CD1c-positive myeloid dendritic cell (primary cell): Measurements from ENCODE around the gene CYP1A1.
"Not testable (repeated sequence)": the region's sequence is repeated elsewhere in the genome, so short reads cannot be mapped to it uniquely, and the experiment has no call there.

Source experiments
- DNase-seq: peaks from one replicate; pipeline ENCODE4 v3.0.0-alpha.2; 2016; ENCODE audit errors: extremely low spot score

The CYP1A1 gene

DNA sequence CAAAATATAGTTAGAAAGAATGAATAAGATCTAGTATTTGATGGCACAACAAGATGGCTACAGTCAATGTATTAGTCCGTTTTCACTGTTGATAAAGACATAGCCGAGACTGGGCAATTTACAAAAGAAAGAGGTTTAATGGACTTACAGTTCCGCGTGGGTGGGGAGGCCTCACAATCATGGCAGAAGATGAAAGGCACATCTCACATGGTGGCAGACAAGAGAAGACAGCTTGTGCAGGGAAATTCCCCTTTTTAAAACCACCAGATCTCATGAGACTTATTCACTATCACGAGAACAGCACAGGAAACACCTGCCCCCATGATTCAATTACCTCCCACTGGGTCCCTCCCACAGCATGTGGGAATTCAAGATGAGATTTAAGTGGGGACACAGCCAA, 12.9 kb upstream of the CYP1A1 start:
- DNase-seq = not testable (repeated sequence)

DNA sequence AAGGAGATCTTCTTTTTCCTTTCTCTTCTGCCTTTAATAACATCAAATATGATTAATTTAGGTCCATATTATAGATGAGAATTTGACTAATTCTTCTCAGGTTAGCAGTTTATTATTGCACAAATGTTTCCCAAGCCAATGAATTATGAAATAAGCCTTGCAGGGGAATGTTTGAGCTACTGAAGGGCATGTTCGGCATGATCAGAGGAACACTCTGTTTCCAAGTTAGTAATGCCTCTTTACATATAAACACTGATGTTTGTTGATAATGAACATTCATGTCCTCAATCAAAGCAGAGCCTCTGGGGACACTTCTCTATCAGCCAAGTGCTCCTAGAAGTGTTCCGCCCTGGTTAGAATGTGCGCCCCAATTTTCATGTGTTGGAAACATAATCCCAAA, 10.0 kb upstream of the CYP1A1 start:
- DNase-seq = no peak

DNA sequence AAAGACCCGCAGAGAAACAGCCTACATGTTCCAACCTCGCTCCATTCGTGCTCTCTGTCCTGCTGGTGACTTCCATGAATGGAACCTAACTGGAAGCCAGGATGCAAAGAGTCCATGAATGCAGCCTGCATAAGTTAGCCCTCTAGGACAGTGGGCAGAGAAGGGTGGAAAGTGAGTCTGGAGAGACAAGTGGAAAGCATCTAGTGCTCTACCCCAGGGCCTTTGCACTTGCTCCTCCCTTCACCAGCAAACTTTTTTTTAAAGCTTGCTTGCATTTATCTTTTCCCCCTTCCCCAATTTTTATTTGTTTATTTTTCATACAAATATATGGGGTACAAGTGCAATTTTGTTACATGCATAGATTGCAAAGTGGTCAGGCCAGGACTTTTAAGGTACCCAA, 7.9 kb upstream of the CYP1A1 start:
- DNase-seq = no peak

DNA sequence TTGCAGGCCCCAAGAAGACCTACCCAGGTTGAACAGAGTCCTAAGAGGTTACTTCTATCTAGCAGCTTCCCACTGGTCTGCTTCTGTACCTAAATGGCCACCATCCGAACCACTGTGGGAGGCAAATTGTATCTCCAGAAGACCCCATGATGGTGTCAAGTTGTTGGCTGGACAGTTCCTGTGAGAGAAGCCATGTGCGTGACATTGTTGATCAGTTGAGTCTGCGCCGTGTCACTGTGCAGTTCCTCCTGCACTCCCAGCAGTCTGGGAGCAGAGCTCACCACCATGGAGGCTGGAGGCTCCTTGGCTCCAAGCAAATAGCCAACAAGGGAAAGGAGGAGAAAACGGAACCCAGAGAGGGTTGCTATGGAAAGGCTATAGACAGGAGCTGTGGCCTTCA, 7.5 kb upstream of the CYP1A1 start:
- no peak for DNase-seq

DNA sequence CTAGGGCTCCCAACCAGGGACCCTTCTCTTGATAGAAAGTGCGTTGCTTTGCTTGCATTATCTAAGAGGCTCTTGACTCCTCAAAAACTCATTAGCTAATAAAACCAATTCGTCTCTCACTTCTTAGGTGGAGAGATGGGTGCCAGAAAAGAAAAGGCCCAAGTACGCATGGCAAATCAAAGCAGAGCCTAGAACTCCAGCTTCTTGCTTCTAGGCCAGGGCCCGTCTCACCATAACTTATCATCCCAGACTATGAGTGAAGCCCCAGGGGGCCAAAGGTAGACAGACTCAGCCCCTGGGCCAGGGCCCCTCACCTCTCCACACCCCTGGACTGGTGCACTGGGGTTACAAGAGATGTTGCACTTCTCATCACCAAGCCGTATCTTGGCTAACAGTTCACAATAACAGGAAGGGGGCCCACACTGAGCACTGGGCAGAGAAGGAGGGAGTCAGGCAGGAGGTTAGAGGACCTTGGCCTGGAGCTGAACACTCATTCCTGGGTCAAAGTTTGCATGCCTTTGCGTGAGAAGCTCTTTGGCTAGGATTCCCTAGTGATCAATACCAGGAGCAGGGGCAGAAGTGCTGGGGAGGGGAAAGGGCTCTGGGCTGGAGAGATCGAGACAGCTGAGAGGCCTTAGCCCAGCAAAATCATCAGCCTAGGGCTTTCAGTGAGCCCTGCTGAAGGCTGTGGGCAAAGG, 5.4 kb upstream of the CYP1A1 start:
- DNase-seq = no peak

DNA sequence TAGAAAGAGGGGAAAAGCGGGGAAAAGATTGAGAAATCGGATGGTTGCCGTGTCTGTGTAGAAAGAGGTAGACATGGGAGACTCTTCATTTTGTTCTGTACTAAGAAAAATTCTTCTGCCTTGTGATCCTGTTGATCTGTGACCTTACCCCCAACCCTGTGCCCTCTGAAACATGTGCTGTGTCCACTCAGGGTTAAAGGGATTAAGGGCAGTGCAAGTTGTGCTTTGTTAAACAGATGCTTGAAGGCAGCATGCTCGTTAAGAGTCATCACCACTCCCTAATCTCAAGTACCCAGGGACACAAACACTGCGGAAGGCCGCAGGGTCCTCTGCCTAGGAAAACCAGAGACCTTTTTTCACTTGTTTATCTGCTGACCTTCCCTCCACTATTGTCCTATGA, 4.0 kb upstream of the CYP1A1 start:
- DNase-seq = not testable (repeated sequence)

DNA sequence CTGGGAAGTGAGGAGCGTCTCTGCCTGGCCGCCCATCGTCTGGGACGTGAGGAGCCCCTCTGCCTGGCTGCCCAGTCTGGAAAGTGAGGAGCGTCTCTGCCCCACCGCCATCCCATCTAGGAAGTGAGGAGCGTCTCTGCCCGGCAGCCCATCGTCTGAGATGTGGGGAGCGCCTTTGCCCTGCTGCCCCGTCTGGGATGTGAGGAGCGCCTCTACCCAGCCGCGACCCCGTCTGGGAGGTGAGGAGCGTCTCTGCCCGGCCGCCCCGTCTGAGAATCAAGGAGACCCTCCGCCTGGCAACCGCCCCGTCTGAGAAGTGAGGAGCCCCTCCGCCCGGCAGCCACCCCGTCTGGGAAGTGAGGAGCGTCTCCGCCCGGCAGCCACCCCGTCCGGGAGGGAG, 3.4 kb upstream of the CYP1A1 start:
- DNase-seq = not testable (repeated sequence)

DNA sequence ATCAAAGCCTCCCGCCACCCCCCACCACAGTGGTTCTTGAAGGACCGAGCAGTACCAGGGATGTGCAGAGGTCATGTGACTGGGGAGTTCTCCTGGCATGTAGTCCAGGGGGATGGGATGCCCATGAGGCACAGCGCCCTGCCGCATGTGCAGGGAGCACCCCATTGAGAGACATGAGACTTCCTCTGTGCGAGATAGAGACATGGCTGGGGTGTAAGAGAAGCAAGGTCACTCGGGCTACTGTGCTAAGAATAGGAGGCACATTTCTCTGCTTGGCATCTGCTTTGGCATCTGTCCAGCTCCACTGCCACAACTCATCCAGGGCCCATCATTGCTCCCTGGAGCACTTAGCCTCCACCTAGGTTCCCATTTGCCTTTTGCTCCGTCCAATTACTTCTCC, 2.4 kb upstream of the CYP1A1 start:
- no peak for DNase-seq

DNA sequence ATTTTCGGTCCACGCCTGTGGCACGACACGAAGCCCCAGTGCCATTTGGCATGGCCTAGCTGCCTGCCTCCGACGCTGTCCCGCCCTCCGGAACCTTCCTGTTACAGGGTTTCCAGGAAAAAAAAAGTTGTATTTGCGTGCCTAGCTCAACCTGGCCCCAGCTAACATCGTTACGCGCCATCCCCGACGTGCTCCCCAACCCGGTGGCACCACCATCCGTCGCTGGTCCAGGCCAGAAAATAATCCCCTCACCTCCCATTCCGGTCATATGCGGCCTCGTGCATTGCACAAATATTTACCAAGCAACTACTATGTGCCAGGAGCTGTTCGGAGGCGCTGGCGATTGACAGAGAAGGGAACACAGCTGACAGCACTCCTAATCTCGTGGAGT, 1.4 kb upstream of the CYP1A1 start:
- no peak for DNase-seq

DNA sequence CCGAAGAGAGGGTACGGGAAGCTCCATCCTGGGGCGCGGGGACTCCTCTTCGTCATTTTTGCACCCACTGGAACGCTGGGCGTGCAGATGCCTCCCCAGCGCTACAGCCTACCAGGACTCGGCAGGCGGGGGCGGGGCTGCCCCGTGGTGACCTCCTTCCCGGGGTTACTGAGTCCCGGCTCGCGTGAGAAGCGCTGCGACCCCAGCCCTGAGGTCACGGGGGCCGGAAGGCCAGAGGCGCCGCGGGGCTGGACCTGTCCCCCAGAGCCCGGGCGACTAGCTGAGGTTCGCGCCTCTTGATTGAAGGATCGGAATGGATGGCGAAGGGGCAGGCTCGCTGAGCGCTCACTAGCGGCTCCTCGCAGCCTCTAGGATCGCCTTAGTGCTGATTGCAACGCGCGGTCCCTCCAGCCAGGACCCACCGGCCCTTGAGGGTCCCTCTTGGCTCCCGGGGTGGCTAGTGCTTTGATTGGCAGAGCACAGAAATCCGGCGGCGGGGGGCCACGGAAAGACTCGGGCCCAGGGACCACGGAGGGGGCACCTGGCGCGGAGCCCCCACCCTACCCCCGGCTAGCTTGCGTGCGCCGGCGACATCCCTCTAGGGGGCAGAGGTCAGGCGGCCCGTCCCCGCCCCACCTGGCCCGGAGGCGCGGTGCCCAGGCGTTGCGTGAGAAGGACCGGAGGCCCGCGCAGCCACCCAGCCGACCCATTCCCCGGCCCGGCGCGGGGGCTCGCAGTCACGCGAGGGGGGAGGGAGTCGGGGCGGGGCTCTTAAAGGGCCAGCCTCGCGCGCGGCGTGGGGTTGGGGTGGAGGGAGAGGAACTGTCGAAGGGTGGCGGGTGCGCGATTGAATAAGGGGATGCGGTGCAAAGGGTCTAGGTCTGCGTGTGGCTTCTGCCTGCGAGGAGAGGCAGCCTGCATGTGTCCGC, 781 bp upstream of the CYP1A1 start:
- peak; percentile 64 for DNase-seq

DNA sequence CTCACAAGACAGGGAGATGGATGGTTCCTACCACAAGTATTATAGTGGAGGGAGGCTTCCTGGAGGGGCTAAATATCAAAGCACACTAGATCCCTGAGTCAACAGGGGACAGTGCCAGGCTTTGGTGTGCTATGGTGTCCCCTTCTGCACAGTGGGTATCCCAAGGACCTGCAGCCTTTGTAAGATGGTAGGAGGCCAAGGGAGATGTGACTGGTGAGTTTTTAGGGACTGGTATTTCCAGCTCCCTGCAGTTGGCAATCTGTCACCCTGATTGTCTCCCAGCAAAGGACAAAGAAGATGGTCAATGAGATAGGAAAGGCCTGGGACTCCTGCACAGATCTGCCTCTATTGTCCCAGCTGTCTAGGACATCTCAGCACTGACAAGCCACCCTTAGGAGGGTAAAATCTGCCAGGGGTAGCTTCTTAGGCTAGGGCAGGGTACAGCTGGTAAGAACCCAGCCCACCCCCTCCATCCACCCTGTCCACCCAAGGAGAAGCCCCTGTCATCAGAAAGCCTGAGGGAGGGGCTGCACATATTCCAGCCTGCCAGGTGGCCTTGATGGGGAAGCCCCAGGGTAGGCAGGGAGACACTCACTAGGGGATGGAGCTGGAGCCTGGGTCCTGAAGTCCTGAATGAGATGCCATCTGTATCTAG, 631 bp downstream of the CYP1A1 start:
- no peak for DNase-seq

DNA sequence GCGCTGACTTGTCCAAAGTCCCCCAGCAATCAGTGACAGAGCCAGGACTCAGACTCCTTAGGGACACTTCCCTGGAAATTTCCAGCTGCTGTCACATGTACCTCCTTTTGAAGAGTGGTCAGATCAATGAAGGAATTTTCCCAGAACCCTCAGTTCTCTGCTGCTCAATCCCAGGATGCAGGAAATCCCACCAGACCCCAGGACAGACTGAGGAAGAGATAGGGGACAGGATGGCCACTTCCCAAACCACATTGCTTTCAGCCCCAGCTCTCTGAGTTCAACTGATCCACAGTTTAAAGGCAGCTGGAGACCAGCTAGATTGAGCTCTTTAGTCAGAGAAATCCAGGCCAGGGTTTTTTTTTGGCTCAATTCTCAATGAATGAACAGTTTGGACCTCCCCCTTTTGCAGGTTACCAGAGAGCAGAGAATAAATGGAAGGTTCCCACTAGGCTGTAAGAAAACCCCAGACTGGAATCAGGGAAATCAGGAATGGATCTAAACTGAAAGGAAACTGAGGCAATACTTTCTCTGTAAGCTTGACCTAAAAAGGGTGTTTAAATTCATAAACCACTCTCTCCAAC, 1.5 kb downstream of the CYP1A1 start:
- peak; percentile 48 for DNase-seq

DNA sequence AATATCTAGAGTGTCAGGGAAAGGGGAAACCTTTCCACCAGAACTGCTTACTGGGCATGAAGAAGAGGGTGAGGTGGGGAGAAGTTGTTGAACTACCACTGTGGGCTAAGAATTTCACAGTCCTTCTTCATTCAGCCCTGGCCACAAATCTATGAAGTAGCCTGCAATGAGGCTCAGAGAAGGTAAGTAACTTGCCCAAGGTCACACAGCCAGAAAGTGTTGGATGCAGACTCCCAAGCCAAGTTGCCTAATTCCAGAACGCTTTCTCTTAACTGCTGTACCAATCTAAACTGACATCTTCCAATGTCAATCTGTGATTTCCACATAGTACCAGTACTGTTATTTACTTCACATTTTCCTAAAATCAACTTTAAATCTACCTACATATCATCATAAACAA, 2.1 kb downstream of the CYP1A1 start:
- no peak for DNase-seq

DNA sequence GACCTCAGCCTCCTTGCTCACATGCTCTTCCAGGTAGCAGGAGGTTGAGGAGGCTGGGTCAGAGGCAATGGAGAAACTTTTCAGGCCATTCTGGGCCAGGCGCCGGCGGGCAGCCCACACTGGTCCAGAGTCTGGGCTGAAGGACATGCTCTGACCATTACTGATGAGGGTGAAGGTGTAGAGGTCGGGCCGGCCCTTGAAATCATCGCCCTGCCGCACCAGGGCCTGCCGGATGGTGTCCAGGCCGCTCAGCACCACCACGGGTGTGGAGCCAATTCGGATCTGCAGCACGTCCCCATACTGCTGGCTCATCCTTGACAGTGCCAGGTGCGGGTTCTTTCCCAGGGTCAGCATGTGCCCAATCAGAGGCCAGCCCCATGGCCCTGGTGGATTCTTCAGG, 2.7 kb downstream of the CYP1A1 start:
- DNase-seq = no peak

DNA sequence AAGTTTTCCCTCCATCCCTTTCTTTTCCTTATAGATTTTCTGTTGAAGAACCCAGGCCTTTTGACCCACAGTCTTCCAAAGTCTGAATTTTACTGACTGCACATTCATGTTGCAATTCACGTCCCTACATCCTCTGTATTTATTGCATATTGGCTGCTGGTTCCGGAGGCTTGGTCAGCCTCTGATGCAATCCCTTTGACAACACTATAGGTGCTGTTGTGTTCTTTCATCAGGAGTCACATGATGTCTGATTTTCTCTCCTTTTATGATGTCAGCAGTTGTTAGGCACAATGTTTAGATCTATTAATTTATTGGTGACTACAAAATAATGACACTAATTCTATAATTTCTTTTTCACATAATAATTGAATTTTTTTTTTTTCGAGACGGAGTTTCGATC, 8.7 kb downstream of the CYP1A1 start:
- peak; percentile 19 for DNase-seq

DNA sequence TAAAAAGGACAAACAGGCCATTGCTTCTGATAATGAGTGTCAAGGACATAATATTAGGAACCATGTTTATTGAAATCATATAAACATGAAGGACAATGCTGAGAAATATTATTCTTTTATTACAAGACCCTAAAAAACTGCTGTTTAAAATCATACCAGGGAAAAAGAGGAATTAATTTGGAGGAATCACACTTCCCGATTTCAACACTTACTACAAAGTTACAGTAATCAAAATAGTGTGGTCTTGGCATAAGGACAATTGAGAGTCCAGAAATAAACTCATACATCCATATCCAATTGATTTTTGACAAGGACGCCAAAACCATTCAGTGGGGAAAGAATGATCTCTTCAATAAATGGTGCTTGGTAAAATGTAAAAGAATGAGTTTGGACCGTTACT, 13.0 kb downstream of the CYP1A1 start:
- DNase-seq = peak; percentile 53

DNA sequence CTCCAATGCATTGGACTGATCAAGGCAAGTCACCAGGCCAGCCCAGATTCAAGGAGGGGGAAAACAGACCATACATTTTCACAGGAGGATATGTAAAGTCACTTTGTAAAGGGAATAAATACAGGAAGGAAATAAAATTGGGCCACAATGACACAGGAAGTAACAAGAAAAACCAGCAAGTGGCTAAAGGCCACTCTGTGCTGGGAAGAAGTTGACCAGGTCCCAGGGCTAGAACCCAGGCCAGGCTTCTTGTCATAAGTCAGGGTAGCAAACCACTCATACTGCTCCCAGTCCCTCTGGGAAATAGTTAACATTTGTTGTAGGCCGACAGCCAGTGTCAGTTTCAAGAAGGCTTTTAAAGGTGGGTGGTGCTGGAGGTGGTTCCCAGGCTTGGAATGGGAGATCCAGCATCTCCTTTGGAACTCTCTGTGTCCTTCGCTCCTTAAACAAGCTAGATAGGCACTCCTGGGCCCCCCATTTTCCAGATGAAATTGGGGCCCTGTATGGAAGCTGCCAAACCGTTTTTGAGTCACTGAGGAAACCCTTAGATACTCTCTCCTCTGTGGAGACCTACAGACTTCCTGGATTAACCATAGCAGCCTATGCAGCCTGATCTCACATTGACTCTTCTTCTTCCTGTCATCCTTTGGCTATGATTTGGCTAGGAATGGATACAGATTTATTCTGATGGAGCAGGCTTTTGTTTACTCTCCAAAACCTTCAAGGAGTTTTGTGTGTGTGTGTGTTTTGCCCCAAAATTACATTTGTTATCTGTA, 14.8 kb downstream of the CYP1A1 start:
- no peak for DNase-seq

DNA sequence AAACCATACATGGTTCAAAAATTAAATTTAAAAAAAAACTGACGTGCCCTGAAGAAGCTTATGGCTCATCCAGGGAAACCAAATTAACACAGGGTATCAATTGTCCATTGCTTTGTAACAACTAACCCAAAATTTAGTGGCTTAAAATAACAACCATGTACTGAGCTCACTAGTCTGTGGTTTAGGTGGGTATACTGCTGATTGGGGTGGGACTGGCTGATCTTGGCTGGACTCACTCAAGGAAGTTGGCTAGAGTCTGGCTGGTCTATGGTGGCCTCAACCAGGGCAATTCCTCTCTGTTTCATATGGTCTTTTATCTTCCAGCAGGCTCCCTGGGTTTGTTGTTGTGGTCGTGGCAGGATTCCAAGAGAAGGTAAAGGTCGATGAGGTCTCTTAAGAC, 15.4 kb downstream of the CYP1A1 start:
- DNase-seq = no peak

DNA sequence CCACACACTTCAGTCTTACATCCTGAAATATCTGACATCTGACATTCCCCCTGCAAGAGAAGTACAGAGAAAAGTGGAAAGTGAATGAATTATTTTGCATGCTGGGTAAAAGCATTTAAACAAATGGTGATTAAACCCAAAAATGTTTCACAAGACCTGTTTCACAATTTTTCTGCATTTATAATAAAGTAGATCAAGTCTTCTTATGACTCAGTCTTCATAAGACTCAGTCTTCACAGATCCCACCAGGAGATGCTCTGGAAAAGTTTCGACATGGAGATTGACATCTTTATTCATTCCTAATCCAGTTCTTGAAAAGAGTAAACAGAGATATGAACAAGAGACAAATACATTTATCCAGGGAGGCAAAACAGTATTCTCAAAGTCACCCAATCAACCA, 16.3 kb downstream of the CYP1A1 start:
- peak; percentile 21 for DNase-seq

DNA sequence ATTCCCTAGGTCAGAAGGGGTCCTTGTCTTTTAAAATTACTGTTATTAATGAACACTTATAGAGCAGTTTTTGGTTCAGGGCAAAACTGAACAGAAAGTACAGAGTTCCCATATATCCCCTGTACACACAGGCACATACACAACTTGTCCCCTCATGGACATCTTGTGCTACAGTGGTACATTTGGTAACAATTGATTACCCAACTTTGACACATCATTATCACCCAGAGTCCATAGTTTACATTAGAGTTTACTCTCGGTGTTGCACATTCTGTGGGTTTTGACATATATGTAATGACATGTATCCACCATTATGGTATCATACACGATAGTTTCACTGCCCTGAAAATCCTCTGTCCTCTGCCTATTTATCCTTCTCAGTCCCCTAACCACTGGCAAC, 28.5 kb downstream of the CYP1A1 start:
- no peak for DNase-seq

DNA sequence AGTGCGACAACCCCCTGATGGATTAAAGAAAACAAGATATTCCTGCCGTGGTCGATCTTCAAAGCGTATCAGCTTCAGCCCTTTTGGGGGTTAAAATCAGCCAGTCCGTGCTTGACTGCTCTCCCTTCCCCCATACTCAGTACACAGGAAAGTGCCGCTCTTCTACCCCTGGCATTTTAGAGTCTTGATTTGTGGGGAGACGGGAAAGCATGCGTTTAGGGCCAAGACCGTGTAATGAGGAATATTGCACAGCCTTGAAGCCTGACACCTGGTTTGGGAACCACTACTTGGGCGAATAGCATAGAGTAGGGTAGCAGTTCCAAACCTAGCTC, 29.0 kb downstream of the CYP1A1 start:
- no peak for DNase-seq
